Measurements from ENCODE around the gene ELL2. TPM values are rescaled to one million over a fixed set of nuclear protein-coding genes. Genes with fewer than 3 reads are reported as not detected.
"Not testable (repeated sequence)": the region's sequence is repeated elsewhere in the genome, so short reads cannot be mapped to it uniquely, and the experiment has no call there.

Gene ELL2
- total RNA-seq, 1 donor from 2014 or later: 76.3 TPM

GRCh38 chr5:95907740-95908706 lies 53.6 kb downstream of the ELL2 start:
- H3K4me3 ChIP-seq (ENCODE audit: low read depth, low read length): no peak overlapping the region
- DNase-seq (ENCODE audit: low read depth): no peak
- H3K36me3 ChIP-seq (ENCODE audit: control insufficient read depth, insufficient read depth, low read length): peaks cover 22% of the 10 kb centered on the region
- H3K27me3 ChIP-seq (ENCODE audit: control insufficient read depth, insufficient read depth, low read length): no peaks in the 10 kb centered on the region
- FAIRE-seq: no peak
- no peak for TF ChIP-seq CTCF (IDR thresholded peaks at IDR 0.05; ENCODE audit: insufficient read depth, low read length, severe bottlenecking)

- FAIRE-seq: no peak
- peaks cover 19% of the 10 kb centered on the region for H3K36me3 ChIP-seq (ENCODE audit: control insufficient read depth, insufficient read depth, low read length)
- no peak for TF ChIP-seq CTCF (IDR thresholded peaks at IDR 0.05; ENCODE audit: insufficient read depth, low read length, severe bottlenecking)
- no peaks in the 10 kb centered on the region for H3K27me3 ChIP-seq (ENCODE audit: control insufficient read depth, insufficient read depth, low read length)
- H3K4me3 ChIP-seq (ENCODE audit: low read depth, low read length): no peak overlapping the region
- DNase-seq (ENCODE audit: low read depth): no peak
Measured at GRCh38 chr5:95907067-95907705, 54.5 kb downstream of the ELL2 start.

GRCh38 chr5:95906398-95906797 lies 55.3 kb downstream of the ELL2 start:
- H3K36me3 ChIP-seq (ENCODE audit: control insufficient read depth, insufficient read depth, low read length): peaks cover 13% of the 10 kb centered on the region
- not testable (repeated sequence) for FAIRE-seq; DNase-seq (ENCODE audit: low read depth); H3K27me3 ChIP-seq (ENCODE audit: control insufficient read depth, insufficient read depth, low read length); H3K4me3 ChIP-seq (ENCODE audit: low read depth, low read length)

- no peak overlapping the region for H3K4me3 ChIP-seq (ENCODE audit: low read depth, low read length)
- FAIRE-seq (no peak), DNase-seq (ENCODE audit: low read depth) (no peak)
- peaks cover 18% of the 10 kb centered on the region for H3K36me3 ChIP-seq (ENCODE audit: control insufficient read depth, insufficient read depth, low read length)
- no peaks in the 10 kb centered on the region for H3K27me3 ChIP-seq (ENCODE audit: control insufficient read depth, insufficient read depth, low read length)
- no peak for TF ChIP-seq CTCF (IDR thresholded peaks at IDR 0.05; ENCODE audit: insufficient read depth, low read length, severe bottlenecking)
Measured at GRCh38 chr5:95904827-95905226, 56.8 kb downstream of the ELL2 start.

GRCh38 chr5:95903838-95904237 lies 57.8 kb downstream of the ELL2 start:
- FAIRE-seq (no peak), DNase-seq (ENCODE audit: low read depth) (no peak)
- Histone ChIP-seq H3K4me3 (ENCODE audit: low read depth, low read length) (no peak overlapping the region), H3K36me3 (ENCODE audit: control insufficient read depth, insufficient read depth, low read length) (peaks cover 19% of the 10 kb centered on the region), H3K27me3 (ENCODE audit: control insufficient read depth, insufficient read depth, low read length) (no peaks in the 10 kb centered on the region)
- TF ChIP-seq CTCF (IDR thresholded peaks at IDR 0.05; ENCODE audit: insufficient read depth, low read length, severe bottlenecking): no peak
